ENCODE results near the gene HCFC1R1. TPM values are rescaled to one million over a fixed set of nuclear protein-coding genes. Genes with fewer than 3 reads are reported as not detected.

Gene HCFC1R1
- total RNA-seq, 4 donors from 2014 or later = 17.8 to 30.9 (median 27.9) TPM

- TF ChIP-seq, protein P1, sequence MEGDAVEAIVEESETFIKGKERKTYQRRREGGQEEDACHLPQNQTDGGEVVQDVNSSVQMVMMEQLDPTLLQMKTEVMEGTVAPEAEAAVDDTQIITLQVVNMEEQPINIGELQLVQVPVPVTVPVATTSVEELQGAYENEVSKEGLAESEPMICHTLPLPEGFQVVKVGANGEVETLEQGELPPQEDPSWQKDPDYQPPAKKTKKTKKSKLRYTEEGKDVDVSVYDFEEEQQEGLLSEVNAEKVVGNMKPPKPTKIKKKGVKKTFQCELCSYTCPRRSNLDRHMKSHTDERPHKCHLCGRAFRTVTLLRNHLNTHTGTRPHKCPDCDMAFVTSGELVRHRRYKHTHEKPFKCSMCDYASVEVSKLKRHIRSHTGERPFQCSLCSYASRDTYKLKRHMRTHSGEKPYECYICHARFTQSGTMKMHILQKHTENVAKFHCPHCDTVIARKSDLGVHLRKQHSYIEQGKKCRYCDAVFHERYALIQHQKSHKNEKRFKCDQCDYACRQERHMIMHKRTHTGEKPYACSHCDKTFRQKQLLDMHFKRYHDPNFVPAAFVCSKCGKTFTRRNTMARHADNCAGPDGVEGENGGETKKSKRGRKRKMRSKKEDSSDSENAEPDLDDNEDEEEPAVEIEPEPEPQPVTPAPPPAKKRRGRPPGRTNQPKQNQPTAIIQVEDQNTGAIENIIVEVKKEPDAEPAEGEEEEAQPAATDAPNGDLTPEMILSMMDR (IDR thresholded peaks at IDR 0.05; ENCODE audit: low read depth) = no peak
These were observed 47.5 kb downstream of the HCFC1R1 start for GRCh38 chr16:2976201-2976600.

DNA sequence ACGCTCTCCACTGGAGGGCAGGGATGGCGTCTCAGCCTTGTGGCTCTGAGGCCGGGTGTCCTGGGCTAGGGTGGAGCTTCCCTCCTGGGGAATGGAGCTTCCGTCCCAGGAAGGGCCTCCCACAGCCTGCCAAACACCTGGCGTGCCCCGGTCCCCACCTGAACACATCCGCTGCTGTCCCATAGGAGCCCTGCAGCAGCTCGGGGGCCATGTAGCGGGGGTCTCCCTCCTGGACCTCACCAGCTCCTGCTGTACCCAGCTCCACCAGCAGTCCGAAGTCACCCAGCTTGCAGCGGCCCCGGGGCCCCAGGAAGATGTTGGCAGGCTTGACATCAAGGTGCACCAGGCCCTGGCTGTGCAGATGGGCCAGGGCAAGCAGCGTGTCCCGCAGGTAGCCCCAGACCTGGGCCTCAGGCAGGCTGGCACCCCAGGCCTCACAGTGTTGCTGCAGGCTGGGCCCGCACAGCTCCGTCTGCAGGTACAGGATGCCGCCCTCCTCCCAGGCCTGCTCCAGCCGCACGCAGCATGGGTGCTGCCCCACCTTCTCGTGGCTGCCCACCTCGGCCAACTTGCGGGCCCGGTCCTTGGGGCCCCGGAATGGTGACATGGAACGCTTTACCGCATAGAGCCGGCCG lies 48.5 kb downstream of the HCFC1R1 start:
- TF ChIP-seq, protein P1 (IDR thresholded peaks at IDR 0.05; ENCODE audit: low read depth) = no peak

GRCh38 chr16:2974319-2975056 lies 49.3 kb downstream of the HCFC1R1 start:
- TF ChIP-seq, protein P1 (IDR thresholded peaks at IDR 0.05; ENCODE audit: low read depth) = no peak

- TF ChIP-seq, protein P1 (IDR thresholded peaks at IDR 0.05; ENCODE audit: low read depth) = no peak
These were observed 50.0 kb downstream of the HCFC1R1 start for GRCh38 chr16:2973605-2974318.

- TF ChIP-seq, protein P1 (IDR thresholded peaks at IDR 0.05; ENCODE audit: low read depth) = no peak
These were observed 50.6 kb downstream of the HCFC1R1 start for GRCh38 chr16:2973093-2973492.

Small RNA genes within 50 kb of the gene (small RNA-seq; reads per million reads assigned to genes)
- gene LINC00514 = not detected

Other genes starting within 250 kb of the HCFC1R1 start
- gene ELOB, start 246.7 kb downstream of the HCFC1R1 start, total RNA-seq = 100 to 1,000 TPM; 264 to 371 (median 280) TPM
- not detected for gene PRSS33, start 236.4 kb downstream of the HCFC1R1 start, total RNA-seq
- gene PRSS41, start 225.5 kb downstream of the HCFC1R1 start, total RNA-seq = not detected
- gene PRSS21, start 206.7 kb downstream of the HCFC1R1 start, total RNA-seq = under 1 TPM in 1 of 4 donors, not detected in 3; 0.68 TPM
- gene ZG16B, start 193.6 kb downstream of the HCFC1R1 start, total RNA-seq = 1 to 10 TPM in 1 of 4 donors, not detected in 3; 3.1 TPM
- gene PRSS22, start 165.8 kb downstream of the HCFC1R1 start, total RNA-seq = 1 to 10 TPM in 1 of 4 donors, not detected in 3; 1.5 TPM
- 10 to 100 TPM; 20.5 to 61.4 (median 29.1) TPM for gene FLYWCH2, start 140.7 kb downstream of the HCFC1R1 start, total RNA-seq
- 10 to 100 TPM; 11.6 to 62.9 (median 18.7) TPM for gene FLYWCH1, start 112.0 kb downstream of the HCFC1R1 start, total RNA-seq
- not detected for gene KREMEN2, start 59.7 kb downstream of the HCFC1R1 start, total RNA-seq
- gene PAQR4, start 54.6 kb downstream of the HCFC1R1 start, total RNA-seq = 1 to 10 TPM; 1.5 to 5.7 (median 3.8) TPM
- 1 to 10 TPM in 3 of 4 donors, not detected in 1; 1.5 to 2.0 (median 1.8) TPM for gene PKMYT1, start 43.5 kb downstream of the HCFC1R1 start, total RNA-seq
- 1 to 10 TPM in 1 of 4 donors, not detected in 3; 1.3 TPM for gene CLDN9, start 11.0 kb downstream of the HCFC1R1 start, total RNA-seq
- not detected for gene CLDN6, start 5.8 kb downstream of the HCFC1R1 start, total RNA-seq
- 10 to 100 TPM in 2 of 4 donors, 1 to 10 TPM in 2; 8.1 to 20.7 (median 13.5) TPM for gene TNFRSF12A, start 3.6 kb downstream of the HCFC1R1 start, total RNA-seq
- gene THOC6, start 93 bp upstream of the HCFC1R1 start, total RNA-seq = 10 to 100 TPM; 10.8 to 17.2 (median 13.8) TPM
- gene BICDL2, start 13.0 kb upstream of the HCFC1R1 start, total RNA-seq = not detected
- gene MMP25, start 22.6 kb upstream of the HCFC1R1 start, total RNA-seq = under 1 TPM in 1 of 4 donors, not detected in 3; 0.57 TPM
- 10 to 100 TPM in 3 of 4 donors, 1 to 10 TPM in 1; 8.4 to 21.1 (median 13.1) TPM for gene IL32, start 41.7 kb upstream of the HCFC1R1 start, total RNA-seq
- gene ZSCAN10, start 75.4 kb upstream of the HCFC1R1 start, total RNA-seq = not detected
- 10 to 100 TPM in 1 of 4 donors, 1 to 10 TPM in 3; 3.4 to 15.3 (median 7.6) TPM for gene ZNF205, start 88.6 kb upstream of the HCFC1R1 start, total RNA-seq
- 10 to 100 TPM in 1 of 4 donors, 1 to 10 TPM in 3; 1.1 to 13.4 (median 5.0) TPM for gene ZNF213, start 111.1 kb upstream of the HCFC1R1 start, total RNA-seq
- gene OR1F1, start 164.3 kb upstream of the HCFC1R1 start, total RNA-seq = not detected
- gene ZNF200, start 211.2 kb upstream of the HCFC1R1 start, total RNA-seq = 1 to 10 TPM; 4.4 to 7.8 (median 5.9) TPM
- 1 to 10 TPM; 3.0 to 7.7 (median 5.2) TPM for gene MEFV, start 232.7 kb upstream of the HCFC1R1 start, total RNA-seq

Data from subcutaneous adipose tissue (tissue), 4 donors.